Stimulated activated naive CD4-positive, alpha-beta T cell treated with Interleukin-2 at 50 U/mL for 16 hours (primary cell): ENCODE measurements around the gene SYT6.

Experiments used
- DNase-seq: peaks from one replicate; lab custom pipeline; 2025; lab: John Stamatoyannopoulos, UW

Gene SYT6

GRCh38 chr1:114092186-114093062, 61.2 kb downstream of the SYT6 start:
- no peak for DNase-seq

GRCh38 chr1:114091711-114092110, 62.0 kb downstream of the SYT6 start:
- DNase-seq, result no peak

GRCh38 chr1:114090738-114091505, 62.7 kb downstream of the SYT6 start:
- DNase-seq, result no peak

GRCh38 chr1:114089502-114090138, 64.0 kb downstream of the SYT6 start:
- no peak for DNase-seq

GRCh38 chr1:114088392-114089299, 65.0 kb downstream of the SYT6 start:
- DNase-seq, result no peak

- no peak for DNase-seq
These were observed 66.2 kb downstream of the SYT6 start for GRCh38 chr1:114087495-114087894.

GRCh38 chr1:114086601-114087368, 66.9 kb downstream of the SYT6 start:
- DNase-seq, result no peak

- DNase-seq, result no peak
These were observed 70.6 kb downstream of the SYT6 start for GRCh38 chr1:114082867-114083585.

- DNase-seq, result no peak
These were observed 71.4 kb downstream of the SYT6 start for GRCh38 chr1:114082304-114082630.

- no peak for DNase-seq
These were observed 72.0 kb downstream of the SYT6 start for GRCh38 chr1:114081437-114082303.

GRCh38 chr1:114080511-114081436, 72.9 kb downstream of the SYT6 start:
- DNase-seq, result no peak

- DNase-seq, result no peak
These were observed 74.0 kb downstream of the SYT6 start for GRCh38 chr1:114079596-114080190.

- no peak for DNase-seq
These were observed 75.6 kb downstream of the SYT6 start for GRCh38 chr1:114078116-114078515.

GRCh38 chr1:114077188-114077587, 76.5 kb downstream of the SYT6 start:
- no peak for DNase-seq

- DNase-seq, result no peak
These were observed 77.4 kb downstream of the SYT6 start for GRCh38 chr1:114076308-114076707.

- no peak for DNase-seq
These were observed 78.0 kb downstream of the SYT6 start for GRCh38 chr1:114075546-114076242.

- no peak for DNase-seq
These were observed 78.6 kb downstream of the SYT6 start for GRCh38 chr1:114075105-114075504.
